ENCODE data around the gene DIS3L2.
"Not testable (repeated sequence)": the region's sequence is repeated elsewhere in the genome, so short reads cannot be mapped to it uniquely, and the experiment has no call there.

Gene DIS3L2

DNA sequence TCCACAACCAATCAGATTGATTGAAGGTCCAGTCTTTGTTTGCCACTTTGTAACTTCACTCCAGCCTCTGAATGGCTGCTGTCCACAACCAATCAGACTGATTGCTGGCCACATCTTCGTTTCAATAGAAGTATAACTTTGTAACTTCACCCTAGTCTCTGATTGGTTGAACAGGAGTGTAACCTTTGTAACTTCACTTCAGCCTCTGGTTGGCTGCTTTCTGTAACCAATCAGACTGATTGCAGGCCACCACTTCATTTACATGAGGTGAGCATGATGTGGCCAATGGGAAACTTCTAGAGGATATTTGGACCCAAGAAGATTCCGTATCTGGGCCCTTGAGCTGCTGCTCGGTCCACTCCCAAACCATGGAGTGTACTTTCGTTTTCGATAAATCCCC lies 400.1 kb downstream of the DIS3L2 start:
- no peak for DNase-seq

- no peak for DNase-seq
These were observed 400.8 kb downstream of the DIS3L2 start for GRCh38 chr2:232362174-232362900.

DNA sequence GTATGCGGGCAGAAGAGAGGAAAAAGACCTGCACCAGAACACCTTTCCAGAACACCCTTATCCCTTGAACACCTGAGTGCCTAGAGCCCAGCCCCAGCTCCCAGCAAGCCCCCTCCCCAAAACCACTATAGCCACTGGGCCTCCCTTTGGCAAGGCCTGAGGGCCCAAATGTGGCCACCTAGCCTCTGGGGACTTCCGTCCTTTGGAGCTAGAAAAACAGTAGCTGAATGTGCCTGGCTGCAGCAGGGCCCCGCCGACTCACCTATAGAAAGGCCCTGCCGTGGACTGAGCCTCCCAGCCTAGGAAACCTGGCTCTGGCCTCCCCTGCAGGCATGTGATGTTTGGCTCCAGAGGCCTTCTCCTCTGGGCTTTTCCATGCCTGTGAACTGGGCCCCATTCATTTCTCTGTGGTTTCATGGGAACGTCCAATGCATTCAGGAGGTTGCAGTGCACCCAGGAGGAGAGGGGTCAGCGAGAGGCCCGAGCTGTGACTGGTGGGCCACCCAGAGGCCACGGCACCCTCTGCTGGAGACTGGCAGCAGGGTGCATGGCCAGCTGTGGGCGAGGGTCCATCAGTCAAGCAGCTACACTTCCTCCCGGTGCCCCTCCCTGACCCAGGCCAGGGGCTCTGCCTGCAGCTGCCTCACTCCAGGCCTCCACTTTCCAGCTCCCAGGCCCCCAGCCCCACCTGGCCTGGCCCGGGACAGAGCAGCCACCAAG lies 401.7 kb downstream of the DIS3L2 start:
- DNase-seq: not testable (repeated sequence)

- peak; percentile 68 for DNase-seq
These were observed 402.5 kb downstream of the DIS3L2 start for GRCh38 chr2:232363784-232364615.

DNA sequence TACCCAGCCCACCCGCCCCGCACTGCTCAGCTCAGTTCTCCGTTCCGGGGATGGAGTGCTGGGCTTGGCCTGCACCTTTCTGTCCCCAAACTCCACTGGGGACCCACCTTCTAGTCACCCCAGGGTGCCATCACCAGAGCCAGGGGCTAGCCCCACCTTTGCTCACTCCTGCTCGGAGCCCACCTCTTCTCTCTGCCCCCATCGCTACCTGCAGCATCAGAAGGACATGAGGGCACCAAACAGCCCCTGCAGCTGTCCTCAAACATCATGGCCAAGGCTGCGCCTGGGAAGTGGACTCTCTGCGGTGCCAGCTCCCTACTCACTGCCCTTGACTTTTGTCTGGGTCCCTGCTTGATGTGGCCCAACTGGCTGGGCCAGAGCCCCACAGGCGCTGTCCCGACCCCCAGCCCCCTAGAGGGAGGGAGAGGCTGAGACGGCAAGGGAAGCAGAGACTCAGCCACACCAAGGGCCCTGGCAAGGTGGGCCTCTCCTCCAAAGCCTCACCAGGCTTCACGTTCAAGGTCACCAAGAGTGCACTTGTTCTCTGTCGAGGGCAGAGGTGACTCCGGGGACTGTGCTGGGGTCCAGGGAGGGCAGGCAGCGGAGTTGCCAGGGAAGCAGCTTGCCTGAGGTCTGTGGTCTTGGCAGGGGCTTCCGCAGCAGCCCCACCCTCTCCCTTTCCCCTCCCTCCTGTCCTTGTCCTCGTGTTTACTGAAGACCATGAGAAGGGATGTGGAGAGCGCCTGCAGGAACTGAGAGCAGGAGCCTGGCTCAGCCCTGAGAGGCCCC lies 403.5 kb downstream of the DIS3L2 start:
- DNase-seq: not testable (repeated sequence)

DNA sequence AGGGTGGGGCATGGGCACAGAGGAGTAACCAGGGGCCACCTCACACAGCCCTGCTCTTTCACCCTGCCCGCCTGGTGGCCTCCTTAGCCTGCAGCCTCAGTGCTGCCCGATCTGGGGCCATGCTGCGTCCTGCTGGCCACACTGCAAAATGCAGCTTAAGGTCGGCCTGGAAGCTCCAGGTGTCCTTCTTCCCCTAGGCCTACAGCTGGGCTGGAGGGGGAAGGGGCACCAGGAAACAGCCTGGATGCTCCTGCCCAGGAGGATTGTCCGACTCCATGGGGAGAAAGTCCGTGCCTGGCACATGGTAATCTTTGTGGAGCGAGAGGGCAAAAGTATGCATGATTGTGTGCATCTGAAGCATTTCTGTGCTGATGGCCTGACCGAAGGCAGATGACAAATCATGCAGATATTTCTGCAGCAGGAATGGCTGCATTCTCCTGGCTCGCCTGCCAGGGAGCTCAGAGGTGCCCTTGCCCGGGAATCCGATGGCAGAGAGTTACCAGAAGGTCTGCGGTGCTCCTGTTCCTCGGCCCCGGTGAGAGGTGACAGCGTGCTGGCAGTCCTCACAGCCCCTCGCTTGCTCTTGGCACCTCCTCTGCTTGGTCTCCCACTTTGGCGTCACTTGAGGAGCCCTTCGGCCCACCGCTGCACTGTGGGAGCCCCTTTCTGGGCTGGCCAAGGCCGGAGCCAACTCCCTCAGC lies 404.3 kb downstream of the DIS3L2 start:
- DNase-seq: peak; percentile 39

DNA sequence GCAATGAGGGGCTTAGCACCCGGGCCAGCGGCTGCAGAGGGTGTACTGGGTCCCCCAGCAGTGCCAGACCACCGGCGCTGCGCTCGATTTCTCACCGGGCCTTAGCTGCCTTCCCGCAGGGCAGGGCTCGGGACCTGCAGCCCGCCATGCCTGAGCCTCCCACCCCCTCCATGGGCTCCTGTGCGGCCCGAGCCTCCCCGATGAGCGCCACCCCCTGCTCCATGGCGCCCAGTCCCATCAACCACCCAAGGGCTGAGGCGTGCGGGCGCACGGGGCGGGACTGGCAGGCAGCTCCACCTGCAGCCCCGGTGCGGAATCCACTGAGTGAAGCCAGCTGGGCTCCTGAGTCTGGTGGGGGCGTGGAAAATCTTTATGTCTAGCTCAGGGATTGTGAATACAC lies 404.9 kb downstream of the DIS3L2 start:
- DNase-seq: not testable (repeated sequence)

GRCh38 chr2:232367016-232367415 lies 405.5 kb downstream of the DIS3L2 start:
- DNase-seq: no peak

- no peak for DNase-seq
These were observed 406.2 kb downstream of the DIS3L2 start for GRCh38 chr2:232367591-232368233.

- no peak for DNase-seq
These were observed 406.8 kb downstream of the DIS3L2 start for GRCh38 chr2:232368311-232368731.

GRCh38 chr2:232369126-232369951 lies 407.8 kb downstream of the DIS3L2 start:
- DNase-seq: no peak

GRCh38 chr2:232370007-232370406 lies 408.5 kb downstream of the DIS3L2 start:
- not testable (repeated sequence) for DNase-seq

- DNase-seq: peak; percentile 73
These were observed 411.0 kb downstream of the DIS3L2 start for GRCh38 chr2:232372231-232373208.

DNA sequence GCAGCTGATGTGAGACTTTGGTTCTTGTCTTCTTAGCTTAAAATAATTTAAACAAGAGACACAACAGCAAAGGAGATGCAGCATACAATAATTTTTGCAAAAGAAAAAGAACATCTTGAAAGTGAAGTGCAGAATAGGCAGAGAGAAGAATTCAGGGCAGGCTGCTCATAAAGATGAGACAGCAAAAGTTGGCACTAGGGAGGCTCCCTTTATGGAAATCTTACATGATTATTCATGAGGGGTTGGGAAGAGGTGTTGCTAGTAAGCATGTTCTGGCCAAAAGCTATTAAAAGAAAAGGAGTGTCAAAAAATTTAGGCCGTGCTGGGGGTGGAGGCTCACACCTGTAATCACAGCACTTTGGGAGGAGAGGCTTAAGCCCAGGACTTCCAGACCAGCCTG lies 412.8 kb downstream of the DIS3L2 start:
- no peak for DNase-seq

DNA sequence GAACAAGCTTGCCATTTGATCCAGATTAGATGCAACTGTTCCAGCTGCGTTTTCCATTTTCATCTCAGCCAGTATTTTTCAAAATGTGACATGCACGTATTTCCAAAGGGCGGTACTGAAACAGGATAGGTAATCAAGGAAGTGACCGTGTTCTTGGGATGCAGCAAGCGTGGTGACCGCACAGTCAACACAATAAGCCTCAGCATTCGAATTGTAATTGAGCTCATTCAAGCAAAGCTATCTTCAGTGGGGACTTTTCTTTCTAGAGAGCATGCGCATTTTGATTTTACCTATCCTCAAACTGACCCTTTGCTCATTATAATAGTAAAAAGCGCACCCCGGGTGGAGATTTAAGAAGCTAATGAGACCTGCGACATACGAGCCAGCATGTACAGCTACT lies 413.7 kb downstream of the DIS3L2 start:
- DNase-seq: no peak

DNA sequence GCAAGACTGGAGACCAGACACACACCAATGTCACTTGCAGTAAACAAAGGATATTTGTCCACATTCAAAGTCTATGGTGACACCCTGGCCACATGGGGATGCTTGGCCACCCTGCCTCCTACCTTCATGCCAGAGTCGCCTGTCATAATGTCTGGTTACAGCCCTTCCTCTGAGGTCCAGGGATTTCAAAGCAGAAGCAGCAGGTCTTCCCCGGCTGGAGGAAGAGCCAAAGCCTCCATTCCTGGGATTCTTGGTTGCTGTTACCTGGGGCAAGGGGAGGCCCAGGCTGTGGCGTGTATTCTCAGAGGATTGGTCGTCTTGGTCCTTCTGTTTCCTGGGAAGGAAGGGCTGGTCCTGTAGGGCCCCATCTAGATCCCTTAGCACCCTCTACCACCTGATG lies 414.7 kb downstream of the DIS3L2 start:
- no peak for DNase-seq

DNA sequence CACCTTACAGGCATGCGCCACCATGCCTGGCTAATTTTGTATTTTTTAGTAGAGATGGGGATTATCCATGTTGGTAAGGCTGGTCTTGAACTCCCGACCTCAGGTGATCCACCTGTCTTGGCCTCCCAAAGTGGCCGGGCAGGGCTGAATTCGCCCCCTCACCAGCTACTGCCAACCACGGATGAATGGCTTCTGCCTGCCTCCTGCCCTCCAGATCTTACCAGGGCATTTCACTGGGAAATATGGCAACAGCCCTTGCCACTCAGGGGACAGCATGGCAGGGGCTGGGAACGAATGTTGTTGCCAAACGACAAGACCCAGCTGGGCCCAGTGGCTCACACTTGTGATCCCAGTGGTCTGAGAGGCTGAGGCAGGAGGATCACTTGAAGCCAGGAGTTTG lies 415.2 kb downstream of the DIS3L2 start:
- DNase-seq: no peak

DNA sequence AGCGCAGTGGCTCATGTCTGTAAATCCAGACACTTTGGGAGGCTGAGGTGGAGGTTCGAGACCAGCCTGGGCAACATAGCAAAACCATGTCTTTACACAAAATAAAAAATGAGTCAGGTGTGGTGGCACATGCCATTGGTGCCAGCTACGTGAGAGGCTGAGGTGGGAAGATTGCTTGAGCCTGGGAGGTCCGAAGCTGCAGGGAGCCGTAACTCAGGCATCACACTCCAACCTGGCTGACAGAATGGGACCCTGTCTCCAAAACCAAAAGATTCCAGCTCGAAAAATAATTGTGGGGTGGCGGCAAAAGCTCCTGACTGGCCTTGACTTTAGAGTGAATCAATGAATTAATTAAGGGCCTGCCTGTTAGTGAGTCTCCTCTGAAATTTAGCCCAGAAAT lies 415.8 kb downstream of the DIS3L2 start:
- DNase-seq: no peak

Data from suppressor macrophage treated with lipopolysaccharide for 4 hours (primary cell).